HG03457 (cell line): ENCODE data around the gene LIPK.
"Not testable (repeated sequence)": the region's sequence is repeated elsewhere in the genome, so short reads cannot be mapped to it uniquely, and the experiment has no call there.

Source experiments
- ATAC-seq: cut with Tn5 transposase; IDR thresholded peaks from one replicate; pipeline ENCODE4 v1.9.1; 2021; ENCODE audit warnings: moderate number of reproducible peaks; ENCODE audit not compliant: unreplicated experiment

The LIPK gene, protein sequence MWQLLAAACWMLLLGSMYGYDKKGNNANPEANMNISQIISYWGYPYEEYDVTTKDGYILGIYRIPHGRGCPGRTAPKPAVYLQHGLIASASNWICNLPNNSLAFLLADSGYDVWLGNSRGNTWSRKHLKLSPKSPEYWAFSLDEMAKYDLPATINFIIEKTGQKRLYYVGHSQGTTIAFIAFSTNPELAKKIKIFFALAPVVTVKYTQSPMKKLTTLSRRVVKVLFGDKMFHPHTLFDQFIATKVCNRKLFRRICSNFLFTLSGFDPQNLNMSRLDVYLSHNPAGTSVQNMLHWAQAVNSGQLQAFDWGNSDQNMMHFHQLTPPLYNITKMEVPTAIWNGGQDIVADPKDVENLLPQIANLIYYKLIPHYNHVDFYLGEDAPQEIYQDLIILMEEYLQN

DNA sequence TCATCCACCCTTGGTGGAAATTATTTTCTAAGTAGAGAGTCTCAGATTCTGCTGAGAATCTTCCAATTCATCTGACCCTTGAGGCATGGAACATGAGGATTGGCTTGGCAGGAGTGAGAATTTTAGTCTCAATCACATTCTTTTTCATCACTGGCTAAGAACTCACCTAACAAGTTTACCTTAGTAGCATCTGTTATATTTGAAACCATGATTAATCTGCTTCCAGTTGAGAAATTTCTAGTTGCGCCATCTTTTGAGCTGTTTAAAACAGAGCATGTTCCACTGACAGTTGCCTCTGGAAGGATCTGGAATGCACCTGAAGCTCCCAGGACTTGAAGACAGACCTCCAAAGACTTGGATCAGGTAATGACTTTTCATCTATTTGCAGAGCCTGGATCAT lies at the start of gene LIPK:
LIPK (plus strand) TSS at position 292 of the 400 bp plus-strand sequence. CDS start 18,295 bp downstream, outside the sequence.
- no peak for ATAC-seq

DNA sequence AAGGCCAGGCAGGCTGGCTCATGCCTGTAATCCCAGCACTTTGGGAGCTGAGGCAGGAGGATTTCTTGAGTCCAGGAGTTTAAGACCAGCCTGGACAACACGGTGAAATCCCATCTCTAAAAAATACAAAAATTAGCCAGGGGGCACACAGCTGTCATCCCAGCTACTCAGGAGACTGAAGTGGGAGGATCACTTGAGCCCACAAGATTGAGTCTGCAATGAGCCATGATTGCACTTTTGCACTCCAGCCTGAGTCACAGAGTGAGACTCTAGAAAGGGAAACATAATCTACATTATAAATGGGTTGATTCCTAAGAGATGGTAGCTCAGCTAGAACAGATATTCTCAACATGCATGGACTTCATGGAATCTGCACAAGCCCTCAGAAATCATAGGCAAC lies 48.1 kb upstream of the LIPK start:
- ATAC-seq: no peak

DNA sequence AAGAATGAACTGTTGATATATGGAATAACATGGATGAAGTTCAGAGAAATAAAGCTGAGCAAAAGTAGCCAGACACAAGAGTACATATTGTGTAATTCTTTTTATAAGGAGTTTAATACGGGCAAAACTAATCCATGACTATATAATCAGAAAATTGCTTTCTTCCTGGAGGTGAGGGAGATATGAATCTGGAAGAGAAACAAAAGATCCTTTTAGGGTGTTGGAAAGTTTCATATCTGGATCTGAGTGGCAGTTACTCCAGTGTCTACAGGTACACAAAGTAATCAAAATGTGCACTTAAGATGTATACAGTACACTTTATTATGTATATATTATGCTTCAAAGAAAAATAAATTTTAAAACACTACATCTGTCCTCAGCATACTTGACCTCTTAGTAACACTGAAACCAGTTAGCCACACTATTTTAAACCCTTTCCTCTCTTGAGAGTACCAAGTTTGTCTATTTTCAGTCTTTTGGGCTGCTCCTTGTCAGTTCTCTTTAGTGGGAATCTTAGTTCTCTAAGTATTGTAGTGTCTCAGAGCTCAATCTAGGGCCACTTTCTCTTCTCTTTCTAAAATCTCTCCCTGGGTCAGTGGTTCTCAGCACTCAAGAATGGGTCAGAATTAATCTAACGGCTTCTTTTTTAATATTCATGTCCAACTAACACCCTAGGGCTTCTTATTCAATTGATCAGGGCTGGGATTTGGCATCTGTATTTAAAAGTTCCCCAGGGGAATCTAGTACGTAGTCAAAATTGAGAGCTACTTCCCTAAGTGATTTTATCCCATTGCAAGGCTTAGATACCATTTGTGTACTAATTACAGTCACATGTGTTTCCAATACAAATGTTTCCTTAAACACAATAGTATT lies 46.1 kb upstream of the LIPK start:
- no peak for ATAC-seq

DNA sequence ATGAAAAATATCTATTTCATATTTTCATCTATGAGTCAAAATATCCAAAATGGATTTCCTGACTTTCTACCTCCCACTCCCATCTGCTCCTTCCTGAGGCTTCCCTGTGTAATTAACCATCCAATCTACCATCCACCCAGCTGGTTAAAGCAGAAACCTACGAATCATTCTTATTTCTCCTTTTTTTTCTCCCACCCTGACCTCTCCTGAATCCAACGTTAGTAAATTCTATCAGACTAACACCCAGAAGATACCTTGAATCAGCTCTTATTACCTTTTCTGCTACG lies 45.5 kb upstream of the LIPK start:
- ATAC-seq: no peak

DNA sequence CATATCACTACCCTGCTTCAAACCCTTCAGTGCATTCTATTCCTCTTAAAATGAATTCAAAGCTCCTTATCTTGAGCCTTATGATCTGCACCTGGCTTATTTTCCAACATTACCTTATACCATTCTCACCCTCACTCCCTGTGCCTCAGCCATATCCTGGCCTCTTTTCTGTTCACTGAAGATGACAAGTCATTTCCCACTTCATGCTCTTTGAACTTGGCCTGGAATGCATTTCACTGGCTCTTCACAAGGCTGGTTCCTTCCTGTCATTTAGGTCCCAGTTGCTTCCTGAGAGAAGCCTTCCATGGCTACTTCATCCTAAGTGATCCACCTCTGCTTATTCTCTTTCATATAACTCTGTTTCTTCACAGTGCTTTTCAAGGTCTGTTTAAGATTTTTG lies 45.0 kb upstream of the LIPK start:
- ATAC-seq: no peak

DNA sequence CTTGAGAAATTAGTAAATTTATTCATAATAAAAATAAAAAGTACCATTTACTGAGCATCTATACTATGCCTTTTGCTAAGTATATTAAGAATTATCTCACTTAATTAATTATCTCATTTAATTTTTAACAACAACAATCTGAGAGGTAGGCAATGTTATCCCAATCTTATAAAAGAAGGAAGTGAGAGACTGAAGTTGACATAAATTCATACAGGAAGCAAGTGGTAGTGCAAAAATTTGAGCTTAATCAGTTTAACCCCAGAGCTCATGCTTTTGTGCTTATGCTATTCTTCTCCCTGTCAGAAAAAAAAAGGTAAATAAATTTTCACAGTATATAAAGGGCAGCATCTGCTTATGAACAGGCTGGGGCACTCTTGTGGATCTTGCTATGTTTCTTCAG lies 44.5 kb upstream of the LIPK start:
- no peak for ATAC-seq

DNA sequence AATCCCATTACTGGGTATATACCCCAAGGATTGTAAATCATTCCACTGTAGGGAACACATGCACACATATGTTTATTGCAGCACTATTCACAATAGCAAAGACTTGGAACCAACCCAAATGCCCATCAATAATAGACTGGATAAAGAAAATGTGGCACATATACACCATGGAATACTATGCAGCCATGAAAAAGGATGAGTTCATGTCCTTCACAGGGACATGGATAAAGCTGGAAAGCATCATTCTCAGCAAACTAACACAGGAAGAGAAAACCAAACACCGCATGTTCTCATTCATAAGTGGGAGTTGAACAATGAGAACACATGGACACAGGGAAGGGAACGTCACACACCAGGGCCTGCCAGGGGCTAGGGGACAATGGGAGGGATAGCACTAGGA lies 42.9 kb upstream of the LIPK start:
- not testable (repeated sequence) for ATAC-seq

DNA sequence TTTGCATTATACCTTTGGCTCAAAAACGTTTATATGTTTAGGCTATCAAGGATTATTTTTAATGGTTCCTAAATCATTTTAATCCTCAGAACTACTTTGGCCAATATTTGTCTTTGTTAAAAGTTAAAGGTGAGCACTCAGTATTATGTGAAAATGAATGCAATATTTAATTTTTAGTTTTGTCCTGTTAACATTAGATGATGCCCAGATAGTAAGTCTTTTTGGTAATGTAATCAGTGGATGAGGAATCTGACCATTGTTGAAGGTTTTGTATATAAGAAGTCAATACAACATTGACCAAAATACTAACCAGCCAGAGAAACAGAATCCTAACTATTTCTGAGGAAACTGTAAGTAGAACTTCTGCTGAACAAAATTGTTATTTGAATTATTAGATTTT lies 41.9 kb upstream of the LIPK start, which contains the start of gene LIPF:
LIPF (plus strand) TSS at position 301 of the 400 bp plus-strand sequence. CDS start 2,856 bp downstream, outside the sequence.
- ATAC-seq: no peak

DNA sequence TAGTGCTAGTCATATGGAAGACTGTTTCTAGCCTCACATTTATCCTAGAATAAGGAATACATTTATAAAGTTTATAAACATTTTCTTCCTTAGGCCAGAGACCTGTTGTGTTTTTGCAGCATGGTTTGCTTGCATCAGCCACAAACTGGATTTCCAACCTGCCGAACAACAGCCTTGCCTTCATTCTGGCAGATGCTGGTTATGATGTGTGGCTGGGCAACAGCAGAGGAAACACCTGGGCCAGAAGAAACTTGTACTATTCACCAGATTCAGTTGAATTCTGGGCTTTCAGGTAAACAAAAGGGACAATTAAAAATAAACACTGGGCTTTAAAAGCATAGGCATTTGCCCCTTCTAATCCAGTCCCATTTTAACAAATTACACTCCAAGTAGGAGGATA lies 37.6 kb upstream of the LIPK start:
- no peak for ATAC-seq

DNA sequence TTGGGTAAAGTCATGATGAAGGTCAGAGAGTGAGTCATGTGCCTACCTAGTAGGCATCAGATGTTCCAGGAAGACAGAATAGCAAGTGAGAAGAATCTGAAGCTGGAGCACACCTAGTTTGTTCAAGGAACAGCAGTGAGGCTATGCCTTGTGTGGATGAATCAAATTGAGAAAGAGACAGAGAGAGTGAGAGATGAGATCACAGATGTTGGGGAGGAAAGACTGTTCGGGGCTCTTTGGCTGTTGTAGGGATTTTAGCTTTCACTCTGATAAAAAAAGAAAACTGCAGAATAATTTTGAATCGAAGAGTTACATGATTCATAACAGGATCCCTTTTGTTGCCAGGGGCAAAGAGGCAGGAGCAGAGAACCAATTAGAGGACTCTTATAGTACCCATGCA lies 35.6 kb upstream of the LIPK start:
- no peak for ATAC-seq

DNA sequence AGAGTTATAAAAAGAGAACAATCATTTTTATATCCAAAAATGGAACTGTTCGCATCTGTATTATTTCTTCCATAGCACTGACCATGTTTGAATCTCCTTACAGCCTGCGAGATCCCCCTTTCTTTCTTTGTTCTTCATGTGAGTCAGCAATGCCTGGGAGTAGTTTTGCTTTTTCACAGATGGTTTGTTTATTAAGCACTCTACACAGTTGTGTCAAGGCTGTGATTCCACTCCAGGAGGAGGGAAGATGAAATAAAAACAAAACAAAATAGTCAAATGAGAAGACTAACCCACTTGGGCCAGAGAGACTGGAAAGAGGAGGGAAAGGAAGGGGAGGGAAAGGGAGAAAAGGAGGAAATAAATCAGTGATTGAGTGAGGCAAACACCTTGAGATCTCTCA lies 34.0 kb upstream of the LIPK start:
- no peak for ATAC-seq

DNA sequence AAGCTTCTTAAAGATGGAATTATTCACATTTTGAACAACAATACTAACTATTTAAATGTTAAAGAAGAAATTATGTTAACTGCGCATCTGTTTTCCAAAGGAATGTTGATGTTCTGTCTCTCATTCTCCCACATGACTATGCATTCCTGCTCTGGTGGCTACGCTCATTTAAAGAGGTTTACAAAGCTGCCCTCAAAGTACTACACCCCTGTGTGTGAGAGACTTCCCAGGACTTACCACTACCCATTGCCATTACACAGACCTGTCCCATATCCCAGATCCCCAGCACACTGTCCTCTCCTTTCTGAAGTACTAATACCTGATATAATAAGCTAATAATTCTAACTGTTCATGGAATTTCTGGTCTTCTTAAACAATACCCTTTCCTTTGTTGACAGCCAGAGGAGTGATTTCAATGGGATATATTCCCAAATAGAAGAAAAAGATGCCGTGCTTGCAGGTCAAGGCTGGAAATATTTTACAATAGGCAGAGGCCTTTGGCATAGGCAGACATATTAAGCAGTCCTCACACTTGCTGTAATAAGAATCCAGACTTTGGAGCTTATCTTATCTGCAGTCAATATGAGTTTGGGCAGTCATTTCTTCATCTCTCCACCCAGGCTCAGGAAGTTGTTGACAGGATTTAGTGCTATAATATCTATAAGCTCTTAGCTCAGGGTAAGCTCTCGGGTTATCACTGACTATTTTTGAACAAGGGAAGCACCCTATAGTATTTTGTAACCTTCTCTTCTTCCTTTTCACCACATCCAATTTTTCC lies 29.6 kb upstream of the LIPK start:
- ATAC-seq: no peak

DNA sequence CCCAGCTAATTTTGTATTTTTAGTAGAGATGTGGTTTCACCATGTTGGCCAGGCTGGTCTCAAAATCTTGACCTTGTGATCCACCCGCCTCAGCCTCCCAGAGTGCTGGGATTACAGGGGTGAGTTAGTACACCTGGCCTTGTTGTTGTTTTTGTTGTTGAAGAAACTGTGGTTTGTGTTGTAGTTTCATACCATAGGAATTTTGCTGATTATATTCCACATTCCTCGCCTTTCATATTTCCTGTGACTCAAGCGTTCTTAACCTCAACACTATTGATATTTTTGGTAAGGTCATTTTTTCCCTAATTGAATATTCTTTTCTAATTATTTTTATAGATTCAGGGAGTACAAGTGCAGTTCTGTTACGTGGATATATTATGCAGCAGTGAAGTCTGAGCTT lies 25.1 kb upstream of the LIPK start:
- ATAC-seq: no peak

DNA sequence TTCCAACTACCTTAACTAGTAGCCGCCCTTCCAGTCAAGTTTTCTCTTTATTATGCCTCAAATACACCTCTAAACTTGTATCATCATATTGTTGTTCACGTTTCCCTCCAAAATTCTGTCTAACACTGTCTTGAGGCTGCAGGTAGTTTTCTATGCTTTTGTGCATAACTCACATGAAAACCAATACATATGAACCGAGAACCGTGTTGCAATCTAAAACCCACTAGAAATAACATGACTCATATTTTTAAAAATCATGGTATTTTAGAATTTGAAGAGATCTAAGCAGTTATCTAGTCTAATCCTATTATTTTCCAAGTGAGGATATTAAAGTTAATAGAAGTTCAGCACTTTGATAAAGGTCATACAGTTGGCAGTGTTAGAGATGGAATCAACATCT lies 23.6 kb upstream of the LIPK start:
- no peak for ATAC-seq

DNA sequence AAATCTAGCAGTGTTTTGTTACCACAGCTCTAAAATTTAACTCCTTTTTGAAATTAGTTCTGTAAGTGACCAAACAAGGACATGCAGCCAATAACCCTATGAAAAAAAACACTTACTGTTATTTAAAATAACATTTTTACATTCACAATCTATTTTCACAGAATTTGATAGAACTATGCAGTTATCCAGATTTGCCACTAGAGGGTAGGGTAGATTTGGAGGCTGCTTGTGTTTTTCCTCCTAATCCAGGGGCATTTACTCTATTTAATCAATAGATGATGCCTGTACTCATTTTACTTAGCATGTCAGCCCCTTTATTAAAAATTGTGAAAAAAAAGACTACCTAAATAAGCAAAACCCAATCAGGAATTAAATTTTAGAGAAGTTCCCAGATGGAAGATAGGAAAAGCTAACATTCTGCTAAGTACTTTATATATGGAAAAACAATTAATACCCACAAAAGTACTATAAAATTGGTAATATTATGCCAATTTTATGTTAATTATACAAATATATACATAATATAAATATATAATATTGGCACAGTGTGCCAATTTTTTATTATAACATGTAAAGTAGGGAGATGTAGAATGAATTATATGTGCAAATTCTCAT lies 18.1 kb upstream of the LIPK start:
- no peak for ATAC-seq

DNA sequence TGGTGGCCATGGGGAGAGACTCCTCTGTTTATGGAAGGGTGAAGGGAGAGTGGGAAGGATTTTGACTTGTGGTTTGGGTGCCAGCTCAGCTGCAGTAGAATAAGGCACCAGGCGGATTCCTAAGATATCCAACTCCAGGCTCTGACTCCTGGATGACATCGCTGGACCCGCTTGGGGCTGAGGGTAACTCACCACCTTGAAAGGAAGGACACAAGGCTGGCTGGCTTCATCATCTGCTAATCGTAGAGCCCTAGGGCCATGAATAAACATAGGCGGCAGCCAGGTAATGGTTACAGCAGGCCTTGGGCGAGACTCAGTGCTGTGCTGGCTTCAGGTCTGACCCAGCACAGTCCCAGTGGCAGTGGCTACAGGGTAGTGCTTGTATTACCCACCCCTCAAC lies 16.7 kb upstream of the LIPK start:
- ATAC-seq: no peak

DNA sequence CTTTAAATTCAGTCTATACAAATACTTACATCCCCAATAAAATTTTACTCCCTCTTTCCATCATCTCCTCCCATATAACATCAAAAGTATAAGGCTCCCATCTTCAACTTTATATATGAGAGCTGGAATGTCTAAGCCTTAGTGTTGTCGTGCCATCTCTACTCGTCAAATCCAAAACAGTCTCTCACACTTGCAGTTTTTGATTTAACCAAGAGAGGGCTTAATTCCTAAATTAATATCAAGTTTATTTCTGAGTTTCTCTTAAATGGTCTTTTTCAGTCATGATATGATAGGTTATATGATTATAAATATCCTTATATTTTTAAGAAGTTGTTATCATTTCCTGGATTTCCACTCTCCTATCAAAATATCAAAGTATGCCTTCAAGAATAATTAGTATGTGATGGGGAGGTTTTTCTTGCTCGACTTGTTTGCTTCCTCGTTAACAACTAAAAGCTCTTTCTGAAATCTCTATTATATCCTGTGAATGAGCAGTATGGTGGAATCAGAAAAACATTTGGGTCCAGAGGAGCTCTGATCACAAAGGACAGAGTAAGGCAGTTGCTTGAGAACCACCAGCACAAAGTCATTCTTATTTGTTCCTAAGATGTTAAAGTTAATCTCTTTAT lies 12.5 kb upstream of the LIPK start:
- ATAC-seq: no peak

DNA sequence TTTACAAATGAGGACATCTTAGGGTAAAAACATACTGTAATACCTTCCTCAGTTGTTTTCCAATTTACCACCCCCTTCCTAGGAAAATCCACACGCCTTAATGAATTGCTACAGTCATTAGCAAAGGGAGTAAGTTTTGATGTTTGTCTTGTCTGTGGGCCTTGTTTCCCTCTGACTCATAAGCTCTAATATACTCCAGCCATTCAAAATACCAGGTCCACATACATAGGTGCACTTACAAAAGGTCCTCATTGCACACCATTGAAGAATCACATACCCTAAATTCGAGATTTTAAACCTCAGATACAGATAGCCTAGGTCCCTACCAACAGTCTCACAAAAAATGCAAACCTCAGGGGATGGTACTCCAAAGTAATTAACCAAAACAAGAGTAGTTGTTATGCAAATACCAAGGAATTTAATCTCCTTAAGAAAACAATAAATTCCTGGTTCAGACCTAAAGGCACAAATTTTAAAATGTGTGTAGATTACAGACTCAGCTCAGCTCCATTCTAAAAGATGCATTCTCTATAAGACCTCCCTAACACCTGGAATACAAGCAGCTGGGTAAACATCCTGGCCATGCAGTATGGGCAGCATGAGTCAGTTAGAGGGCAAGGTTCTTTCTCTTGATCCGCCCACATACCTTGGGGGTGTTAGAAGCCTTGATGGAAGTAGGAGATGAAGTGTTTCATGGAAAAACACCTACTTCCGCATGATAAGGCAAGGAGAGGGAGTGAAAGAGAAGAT lies 3.0 kb upstream of the LIPK start:
- ATAC-seq: no peak

DNA sequence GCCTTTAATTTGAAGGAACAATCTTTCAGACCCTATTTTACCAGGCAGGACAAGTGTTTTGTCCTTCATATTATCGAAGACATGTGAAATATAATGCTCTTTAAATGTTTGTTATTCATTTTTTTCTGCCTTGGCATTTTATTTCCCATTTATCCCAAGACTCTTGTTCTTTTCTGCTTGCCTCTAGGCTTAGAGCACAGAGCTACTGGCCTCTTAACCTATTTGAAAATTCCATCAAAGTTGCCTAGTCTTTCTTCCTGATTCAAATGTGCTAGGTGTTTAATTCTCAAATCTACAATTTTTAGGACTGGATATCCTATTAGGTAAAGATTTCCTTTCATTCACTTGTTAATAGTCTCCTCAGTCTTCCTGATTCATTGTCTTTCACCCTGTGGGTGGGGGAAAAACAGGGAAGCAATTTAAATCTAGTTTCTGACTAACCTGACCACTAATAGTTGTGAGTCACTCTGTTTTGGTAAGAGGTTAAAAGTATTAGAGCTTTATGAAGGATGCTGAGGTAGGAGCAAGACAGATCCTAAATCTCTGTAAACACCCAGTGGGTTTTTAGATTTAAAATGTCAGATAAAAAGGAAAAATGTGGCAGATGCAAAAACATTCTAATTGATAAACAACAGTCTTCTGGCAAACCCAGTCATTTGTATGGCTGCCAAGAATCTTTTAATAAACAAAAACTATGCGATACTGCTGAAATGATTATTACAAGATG lies 1.5 kb downstream of the LIPK start:
- no peak for ATAC-seq
